Mesenchymal stem cell (in vitro differentiated cells and primary cell): ENCODE results near the gene ABTB2.

Experiments used
- DNase-seq: peaks from one replicate; pipeline ENCODE4 v3.0.0-alpha.2; 2013
- H2AFZ ChIP-seq: one replicate; pipeline ENCODE4 v1.6.1; 2013; ENCODE audit warnings: low read depth, mild to moderate bottlenecking, control low read depth, inconsistent platforms, low read length, moderate library complexity
- H2AK5ac ChIP-seq: 2 replicates; pipeline ENCODE4 v1.6.1; 2013; ENCODE audit warnings: low read length, moderate library complexity, mild to moderate bottlenecking, inconsistent platforms; ENCODE audit not compliant: severe bottlenecking
- H2BK120ac ChIP-seq: one replicate; pipeline ENCODE4 v1.6.1; 2013; ENCODE audit warnings: low read depth, mild to moderate bottlenecking, inconsistent platforms, low read length, moderate library complexity
- H2BK12ac ChIP-seq, 2 experiments: one replicate each; pipeline ENCODE4 v1.6.1; 2013; ENCODE audit warnings: inconsistent platforms in 2 of 2, low read length in 2 of 2, mild to moderate bottlenecking in 2 of 2, moderate library complexity in 2 of 2, control low read depth in 1 of 2
- H2BK15ac ChIP-seq: one replicate; pipeline ENCODE4 v1.6.1; 2013; ENCODE audit warnings: mild to moderate bottlenecking, low read depth, inconsistent platforms; ENCODE audit not compliant: poor library complexity, severe bottlenecking
- H2BK5ac ChIP-seq: 2 replicates; pipeline ENCODE4 v1.6.1; 2013; ENCODE audit warnings: low read depth, mild to moderate bottlenecking, low read length, control low read depth, inconsistent platforms; ENCODE audit not compliant: poor library complexity, severe bottlenecking
- H3K14ac ChIP-seq, 2 experiments: one replicate each; pipeline ENCODE4 v1.6.1; 2013; ENCODE audit warnings: inconsistent platforms in 2 of 2, low read length in 2 of 2, control low read depth in 1 of 2, mild to moderate bottlenecking in 1 of 2, moderate library complexity in 1 of 2
- H3K18ac ChIP-seq, 2 experiments: one replicate each; pipeline ENCODE4 v1.6.1; 2013; ENCODE audit warnings: inconsistent platforms in 2 of 2, low read length in 2 of 2, control low read depth in 1 of 2, low read depth in 1 of 2, mild to moderate bottlenecking in 1 of 2
- H3K23ac ChIP-seq, 2 experiments: one replicate each; pipeline ENCODE4 v1.6.1; 2013; ENCODE audit warnings: inconsistent platforms in 2 of 2, low read length in 2 of 2, mild to moderate bottlenecking in 2 of 2, moderate library complexity in 2 of 2, control low read depth in 1 of 2
- H3K27ac ChIP-seq: 2 replicates; pipeline ENCODE4 v1.5.1; 2013; ENCODE audit warnings: mild to moderate bottlenecking, moderate library complexity, low read length, control low read depth, inconsistent platforms; ENCODE audit not compliant: poor library complexity, severe bottlenecking
- H3K27me3 ChIP-seq, 2 experiments: 2 replicates each; pipeline versions ENCODE4 v1.6.1 to v1.7.0; 2013; ENCODE audit warnings: low read length in 2 of 2, mild to moderate bottlenecking in 2 of 2, moderate library complexity in 2 of 2, control low read depth in 1 of 2, inconsistent platforms in 1 of 2; ENCODE audit not compliant: control insufficient read depth in 1 of 2, insufficient read depth in 1 of 2
- H3K36me3 ChIP-seq, 2 experiments: 2 replicates each; pipeline versions ENCODE4 v1.6.1 to v1.7.0; 2013; ENCODE audit warnings: low read length in 2 of 2, control low read depth in 1 of 2, inconsistent platforms in 1 of 2, low read depth in 1 of 2, mild to moderate bottlenecking in 1 of 2; ENCODE audit not compliant: insufficient read depth in 2 of 2, control insufficient read depth in 1 of 2
- H3K4ac ChIP-seq, 2 experiments: one replicate each; pipeline ENCODE4 v1.6.1; 2013; ENCODE audit warnings: inconsistent platforms in 2 of 2, low read length in 2 of 2, mild to moderate bottlenecking in 2 of 2, moderate library complexity in 2 of 2, control low read depth in 1 of 2, low read depth in 1 of 2
- H3K4me1 ChIP-seq: 2 replicates; pipeline ENCODE4 v1.6.1; 2013; ENCODE audit warnings: low read depth, low read length, control low read depth; ENCODE audit not compliant: control insufficient read depth, insufficient read depth
- H3K4me2 ChIP-seq: 2 replicates; pipeline ENCODE4 v1.6.1; 2013; ENCODE audit warnings: low read length, mild to moderate bottlenecking, inconsistent platforms; ENCODE audit not compliant: poor library complexity, severe bottlenecking
- H3K4me3 ChIP-seq, 2 experiments: 2 replicates each; pipeline versions ENCODE4 v1.5.1 to v1.7.0; 2013; ENCODE audit warnings: low read length in 2 of 2, mild to moderate bottlenecking in 2 of 2, control low read depth in 1 of 2, low read depth in 1 of 2; ENCODE audit not compliant: insufficient read depth in 1 of 2
- H3K79me1 ChIP-seq: replicated peaks from 2 replicates; pipeline ENCODE4 v1.6.1; 2013; ENCODE audit warnings: mild to moderate bottlenecking, control low read depth, low read length, inconsistent platforms; ENCODE audit not compliant: poor library complexity, severe bottlenecking
- H3K9ac ChIP-seq: 2 replicates; pipeline ENCODE4 v1.7.0; 2013; ENCODE audit warnings: mild to moderate bottlenecking, low read length, moderate library complexity
- H3K9me3 ChIP-seq: 2 replicates; pipeline ENCODE4 v1.7.0; 2013; ENCODE audit warnings: mild to moderate bottlenecking, low read length; ENCODE audit not compliant: control insufficient read depth
- H4K8ac ChIP-seq: one replicate; pipeline ENCODE4 v1.6.1; 2013; ENCODE audit warnings: inconsistent platforms, mild to moderate bottlenecking, low read length, moderate library complexity
- H4K91ac ChIP-seq: one replicate; pipeline ENCODE4 v1.6.1; 2013; ENCODE audit warnings: mild to moderate bottlenecking, low read length, inconsistent platforms
- WGBS: methylation state at CpG from one replicate; pipeline ENCODE4 v1.1.7; 2013; ENCODE audit warnings: mixed read lengths; 5-methylcytosine and 5-hydroxymethylcytosine counted together

ABTB2 gene

DNA sequence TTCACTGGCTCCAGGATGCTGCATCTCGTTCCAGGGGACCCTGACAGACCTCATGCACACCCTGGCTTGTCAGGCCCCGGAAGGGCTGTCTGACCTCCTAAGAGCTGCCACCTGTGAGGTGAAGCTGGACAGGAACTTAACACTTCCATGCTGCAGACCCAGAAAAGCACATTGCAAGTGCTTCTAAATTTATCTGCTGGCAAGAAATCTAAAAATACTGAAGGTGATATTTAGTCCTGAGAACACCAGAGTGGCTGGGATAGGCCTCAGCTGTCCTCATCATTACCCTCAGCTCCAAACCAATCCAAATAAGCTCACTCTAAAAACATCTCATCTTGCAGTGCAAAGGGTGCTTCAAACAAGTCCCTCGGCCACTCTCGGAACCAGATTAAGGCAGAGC, 46.7 kb downstream of the ABTB2 start:
- no peak overlapping the region for H2BK5ac ChIP-seq
- H2BK15ac ChIP-seq: no peak overlapping the region
- no peak overlapping the region for H3K23ac ChIP-seq
- no peak for DNase-seq
- peaks cover 48% of the 10 kb centered on the region for H3K79me1 ChIP-seq
- no peak overlapping the region for H4K91ac ChIP-seq
- H3K4ac ChIP-seq: no peak overlapping the region
- no peaks in the 10 kb centered on the region for H3K36me3 ChIP-seq
- no peak overlapping the region for H3K9ac ChIP-seq
- H2BK12ac ChIP-seq: no peak overlapping the region
- no peak overlapping the region for H3K14ac ChIP-seq
- H2AK5ac ChIP-seq: no peak overlapping the region
- H3K9me3 ChIP-seq: no peaks in the 10 kb centered on the region
- no peak overlapping the region for H3K4me2 ChIP-seq
- peaks cover 14% of the 10 kb centered on the region for H3K4me1 ChIP-seq
- no peak overlapping the region for H3K27ac ChIP-seq
- H4K8ac ChIP-seq: no peak overlapping the region
- H3K27me3 ChIP-seq: peaks cover 0 to 8% of the 10 kb centered on the region in 2 experiments
- WGBS: 80% methylated on average over 4 of the region's 4 CpGs
- H2AFZ ChIP-seq: no peak overlapping the region
- no peak overlapping the region for H3K18ac ChIP-seq
- no peak overlapping the region for H3K4me3 ChIP-seq
- H2BK120ac ChIP-seq: no peak overlapping the region

DNA sequence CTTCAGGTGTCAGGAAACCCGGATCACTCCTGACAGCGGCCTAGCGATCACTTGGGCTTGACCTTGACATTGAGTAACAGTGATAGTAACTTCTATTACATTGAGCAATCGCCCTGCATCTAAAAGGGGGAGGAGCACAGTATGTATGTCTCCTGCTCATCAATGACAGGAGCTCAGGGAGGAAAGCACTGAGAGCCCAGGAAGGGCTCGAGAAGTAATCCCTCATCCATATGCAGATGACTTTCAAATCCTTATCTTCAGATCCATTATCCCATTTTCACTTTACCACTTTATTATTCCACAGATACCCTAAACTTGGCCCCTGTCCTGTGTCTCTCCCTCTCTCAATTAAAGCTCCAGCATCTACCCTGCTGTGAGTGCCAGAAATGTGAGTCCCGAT, 47.8 kb downstream of the ABTB2 start:
- Histone ChIP-seq H2BK15ac (no peak overlapping the region), H2BK120ac (no peak overlapping the region), H3K27ac (no peak overlapping the region), H2BK12ac (no peak overlapping the region), H3K23ac (no peak overlapping the region), H3K4ac (no peak overlapping the region), H3K4me2 (no peak overlapping the region), H4K8ac (no peak overlapping the region), H2BK5ac (no peak overlapping the region), H3K18ac (no peak overlapping the region), H2AFZ (no peak overlapping the region), H3K79me1 (peaks cover 45% of the 10 kb centered on the region), H3K9me3 (no peaks in the 10 kb centered on the region), H4K91ac (no peak overlapping the region), H3K36me3 (no peaks in the 10 kb centered on the region), H3K4me1 (peaks cover 12% of the 10 kb centered on the region), H3K4me3 (no peak overlapping the region), H2AK5ac (no peak overlapping the region), H3K14ac (no peak overlapping the region), H3K9ac (no peak overlapping the region), H3K27me3 (peaks cover 0 to 8% of the 10 kb centered on the region in 2 experiments)
- WGBS: 51% methylated on average over 6 of the region's 6 CpGs
- no peak for DNase-seq

DNA sequence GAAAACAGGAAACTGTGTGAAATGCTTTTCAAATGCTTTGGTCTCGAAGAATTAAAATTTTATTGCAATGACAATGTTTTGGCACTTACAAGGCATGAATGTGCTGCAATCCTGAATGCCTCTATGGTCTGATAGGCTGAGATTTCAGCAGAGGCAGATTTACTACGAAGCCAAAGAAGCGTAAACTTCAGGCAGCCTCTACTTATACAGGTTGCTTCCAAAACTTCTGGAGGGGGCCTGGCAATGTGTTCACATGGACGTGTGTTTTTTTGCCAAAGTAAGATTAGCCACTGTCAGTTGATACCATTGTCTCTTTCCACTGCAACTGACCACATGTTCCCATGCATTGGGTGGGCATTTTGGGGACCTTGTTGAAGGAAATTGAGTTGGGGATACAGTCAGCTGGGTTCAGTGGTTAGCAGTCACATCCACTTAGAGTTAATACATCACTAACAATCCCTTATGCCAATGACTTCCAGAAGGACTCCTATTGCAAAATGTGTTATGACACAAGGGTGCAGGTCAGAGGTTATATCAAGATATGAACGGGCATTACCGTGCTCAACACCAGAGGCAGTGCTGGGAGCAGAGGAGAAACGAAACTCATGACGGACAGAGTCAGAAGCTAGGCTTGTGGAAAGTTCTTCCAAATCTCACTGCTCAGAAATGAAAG, 48.8 kb downstream of the ABTB2 start:
- Histone ChIP-seq H3K27me3 (peaks cover 0 to 8% of the 10 kb centered on the region in 2 experiments), H4K8ac (no peak overlapping the region), H2BK5ac (no peak overlapping the region), H2BK120ac (no peak overlapping the region), H3K36me3 (no peaks in the 10 kb centered on the region), H3K4ac (no peak overlapping the region), H2AK5ac (peak overlapping the region; percentile 71), H3K4me1 (peaks cover 11% of the 10 kb centered on the region), H3K4me3 (no peak overlapping the region), H3K79me1 (peaks cover 43% of the 10 kb centered on the region), H2BK15ac (no peak overlapping the region), H4K91ac (no peak overlapping the region), H3K9me3 (no peaks in the 10 kb centered on the region), H3K27ac (no peak overlapping the region), H3K18ac (no peak overlapping the region), H3K14ac (no peak overlapping the region), H2AFZ (no peak overlapping the region), H3K4me2 (no peak overlapping the region), H3K23ac (no peak overlapping the region), H3K9ac (no peak overlapping the region), H2BK12ac (no peak overlapping the region)
- WGBS: 88% methylated on average over 7 of the region's 8 CpGs
- DNase-seq: no peak

DNA sequence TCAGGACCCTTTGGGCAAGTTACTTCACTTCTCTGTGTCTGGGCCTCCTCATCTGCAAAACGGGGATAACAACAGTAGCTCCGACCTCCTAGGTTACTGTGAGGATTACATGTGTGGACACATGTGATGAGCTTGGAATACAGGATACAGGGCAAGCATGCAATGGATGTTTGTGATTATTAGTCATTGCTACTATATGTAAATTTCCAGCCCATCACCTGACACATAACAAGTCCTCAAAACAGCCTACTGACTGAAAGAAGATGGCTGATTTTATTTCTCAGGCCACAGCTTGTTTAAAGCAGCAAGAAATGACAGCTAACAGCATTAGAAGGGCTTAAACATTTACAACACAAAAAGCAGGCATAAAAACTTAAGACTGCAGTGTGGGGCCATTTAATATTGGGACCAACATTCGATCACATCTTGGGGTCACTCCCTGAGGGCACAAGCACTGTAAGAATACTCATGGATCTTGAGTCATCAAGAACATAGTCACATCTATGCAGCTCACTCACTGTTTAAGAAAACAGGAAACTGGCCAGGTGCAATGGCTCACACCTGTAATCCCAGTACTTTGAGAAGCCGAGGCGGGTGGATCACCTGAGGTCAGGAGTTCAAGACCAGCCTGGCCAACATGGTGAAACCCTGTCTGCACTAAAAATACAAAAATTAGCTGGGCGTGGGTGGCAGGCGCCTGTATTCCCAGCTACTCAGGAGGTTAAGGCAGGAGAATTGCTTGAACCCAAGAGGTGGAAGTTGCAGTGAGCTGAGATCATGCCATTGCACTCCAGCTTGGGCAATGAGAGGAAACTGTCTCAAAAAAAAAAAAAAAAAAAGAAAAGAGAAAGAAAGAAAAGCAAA, 49.5 kb downstream of the ABTB2 start:
- Histone ChIP-seq H3K14ac (no peak overlapping the region), H3K79me1 (peaks cover 38% of the 10 kb centered on the region), H2AK5ac (no peak overlapping the region), H2BK120ac (no peak overlapping the region), H2BK5ac (no peak overlapping the region), H3K36me3 (no peaks in the 10 kb centered on the region), H3K9me3 (no peaks in the 10 kb centered on the region), H4K91ac (no peak overlapping the region), H2BK15ac (no peak overlapping the region), H3K9ac (no peak overlapping the region), H3K27me3 (peaks cover 0 to 8% of the 10 kb centered on the region in 2 experiments), H3K23ac (no peak overlapping the region), H3K4ac (no peak overlapping the region), H4K8ac (no peak overlapping the region), H3K4me2 (no peak overlapping the region), H3K4me1 (peaks cover 11% of the 10 kb centered on the region), H3K27ac (no peak overlapping the region), H2BK12ac (no peak overlapping the region), H2AFZ (no peak overlapping the region), H3K4me3 (no peak overlapping the region), H3K18ac (no peak overlapping the region)
- WGBS: 91% methylated on average over 5 of the region's 7 CpGs
- DNase-seq: no peak
